PC-9 (cell line): ENCODE results near the gene CTNND2.

ENCODE experiments used
- CTCF ChIP-seq: fragments of 200-600 bp; sonication (generic); conservative IDR thresholded peaks from 2 replicates; pipeline ENCODE4 v1.6.1; 2017; ENCODE audit warnings: mixed run types, antibody characterized with exemption, mild to moderate bottlenecking, moderate library complexity
- EZH2 ChIP-seq: fragments of 200-600 bp; sonication (generic); IDR thresholded peaks from 2 replicates; pipeline ENCODE4 v1.8.0; 2017; ENCODE audit warnings: antibody characterized with exemption, low read depth

GRCh38 chr5:11683666-11684065 is 220.6 kb downstream of the CTNND2 start:
- no peak for TF ChIP-seq CTCF
- TF ChIP-seq EZH2: no peak
